Duodenal mucosa (tissue), 2 donors: ENCODE measurements around the gene MYO5B.

Experiments used
- H3K27ac ChIP-seq: one replicate; pipeline ENCODE4 v1.7.0; 2013; ENCODE audit warnings: low read depth, low read length
- H3K27me3 ChIP-seq, 2 donors: one replicate each; pipeline ENCODE4 v1.7.0; 2013; ENCODE audit warnings: low read length in 2 of 2, control low read depth in 1 of 2; ENCODE audit not compliant: insufficient read depth in 2 of 2, control insufficient read depth in 1 of 2
- H3K36me3 ChIP-seq, 2 donors: one replicate each; pipeline ENCODE4 v1.7.0; 2013; ENCODE audit warnings: low read length in 2 of 2, control low read depth in 1 of 2; ENCODE audit not compliant: insufficient read depth in 2 of 2, control insufficient read depth in 1 of 2
- H3K4me1 ChIP-seq, 2 donors: one replicate each; pipeline ENCODE4 v1.7.0; 2013; ENCODE audit warnings: low read length in 2 of 2, control low read depth in 1 of 2; ENCODE audit not compliant: insufficient read depth in 2 of 2, control insufficient read depth in 1 of 2
- H3K4me3 ChIP-seq, 2 donors: one replicate each; pipeline ENCODE4 v1.7.0; 2013; ENCODE audit warnings: low read length in 2 of 2, low read depth in 1 of 2
- H3K9ac ChIP-seq, 2 donors: one replicate each; pipeline ENCODE4 v1.7.0; 2013; ENCODE audit warnings: low read length in 2 of 2, low read depth in 1 of 2
- H3K9me3 ChIP-seq, 2 donors: one replicate each; pipeline ENCODE4 v1.7.0; 2013; ENCODE audit warnings: low read length in 2 of 2, control low read depth in 1 of 2; ENCODE audit not compliant: control insufficient read depth in 1 of 2

The MYO5B gene

GRCh38 chr18:49832221-49832647 lies 362.7 kb downstream of the MYO5B start:
- Histone ChIP-seq H3K9ac (no peak overlapping the region), H3K27ac (no peak overlapping the region), H3K36me3 (peaks cover under 1 to 15% of the 10 kb centered on the region in 2 donors), H3K4me1 (peaks cover 13 to 39% of the 10 kb centered on the region in 2 donors), H3K9me3 (no peaks in the 10 kb centered on the region), H3K27me3 (no peaks in the 10 kb centered on the region), H3K4me3 (no peak overlapping the region)

DNA sequence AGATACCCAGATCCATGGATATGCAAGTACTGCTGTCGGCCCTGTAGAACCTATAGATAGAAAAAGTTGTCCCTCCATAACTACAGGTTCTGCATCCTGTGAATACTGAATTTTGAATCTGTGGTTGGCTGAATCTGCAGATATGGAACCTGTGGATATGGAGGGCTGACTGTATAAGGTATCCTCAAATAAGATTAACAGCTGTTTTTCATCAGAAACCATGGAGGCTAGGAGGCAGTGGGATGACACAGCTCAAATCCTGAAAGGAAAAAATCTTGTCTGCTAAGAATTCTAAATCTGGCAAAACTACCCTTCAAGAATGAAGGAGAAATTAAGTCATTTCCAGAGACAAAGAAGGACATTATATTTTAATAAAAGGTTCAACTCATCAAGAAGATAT lies 367.0 kb downstream of the MYO5B start:
- Histone ChIP-seq H3K4me1 (peaks cover 9 to 14% of the 10 kb centered on the region in 2 donors), H3K9me3 (no peaks in the 10 kb centered on the region), H3K4me3 (no peak overlapping the region), H3K36me3 (peaks cover 5 to 13% of the 10 kb centered on the region in 2 donors), H3K27me3 (no peaks in the 10 kb centered on the region), H3K9ac (no peak overlapping the region), H3K27ac (no peak overlapping the region)

GRCh38 chr18:49819823-49820671 lies 374.9 kb downstream of the MYO5B start:
- no peaks in the 10 kb centered on the region for H3K36me3 ChIP-seq
- no peaks in the 10 kb centered on the region for H3K27me3 ChIP-seq
- no peak overlapping the region for H3K27ac ChIP-seq
- H3K4me1 ChIP-seq, result peaks cover 6 to 13% of the 10 kb centered on the region in 2 donors
- peak overlapping the region in 1 of 2 donors; percentile 43 for H3K4me3 ChIP-seq
- H3K9ac ChIP-seq, result no peak overlapping the region
- no peaks in the 10 kb centered on the region for H3K9me3 ChIP-seq

GRCh38 chr18:49819071-49819662 lies 375.8 kb downstream of the MYO5B start:
- H3K9ac ChIP-seq, result no peak overlapping the region
- no peaks in the 10 kb centered on the region for H3K9me3 ChIP-seq
- H3K4me1 ChIP-seq, result peaks cover 9 to 20% of the 10 kb centered on the region in 2 donors
- H3K27me3 ChIP-seq, result no peaks in the 10 kb centered on the region
- no peak overlapping the region for H3K4me3 ChIP-seq
- no peak overlapping the region for H3K27ac ChIP-seq
- no peaks in the 10 kb centered on the region for H3K36me3 ChIP-seq

GRCh38 chr18:49817947-49818346 lies 377.0 kb downstream of the MYO5B start:
- no peaks in the 10 kb centered on the region for H3K27me3 ChIP-seq
- no peak overlapping the region for H3K9ac ChIP-seq
- H3K4me1 ChIP-seq, result peaks cover 9 to 22% of the 10 kb centered on the region in 2 donors
- H3K36me3 ChIP-seq, result no peaks in the 10 kb centered on the region
- no peaks in the 10 kb centered on the region for H3K9me3 ChIP-seq
- no peak overlapping the region for H3K27ac ChIP-seq
- H3K4me3 ChIP-seq, result no peak overlapping the region

DNA sequence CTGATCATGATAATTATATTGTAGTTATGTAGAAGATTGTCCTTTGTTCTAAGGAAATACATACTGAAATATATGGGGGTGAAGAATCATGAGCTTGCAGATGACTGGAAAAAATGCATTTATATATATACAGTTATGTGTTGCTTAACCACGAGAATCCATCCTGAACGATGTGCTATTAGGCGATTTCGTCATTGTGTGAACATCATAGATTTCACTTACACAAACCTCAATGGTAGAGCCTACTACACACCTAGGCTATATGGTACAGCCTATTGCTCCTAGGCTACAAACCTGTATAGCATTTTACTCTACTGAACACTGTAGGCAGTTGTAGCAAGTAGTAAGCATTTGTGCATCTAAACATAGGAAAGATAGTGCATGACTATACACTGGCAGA lies 379.0 kb downstream of the MYO5B start:
- Histone ChIP-seq H3K4me3 (no peak overlapping the region), H3K27me3 (no peaks in the 10 kb centered on the region), H3K36me3 (no peaks in the 10 kb centered on the region), H3K9ac (no peak overlapping the region), H3K9me3 (no peaks in the 10 kb centered on the region), H3K27ac (no peak overlapping the region), H3K4me1 (peaks cover 25 to 36% of the 10 kb centered on the region in 2 donors)

DNA sequence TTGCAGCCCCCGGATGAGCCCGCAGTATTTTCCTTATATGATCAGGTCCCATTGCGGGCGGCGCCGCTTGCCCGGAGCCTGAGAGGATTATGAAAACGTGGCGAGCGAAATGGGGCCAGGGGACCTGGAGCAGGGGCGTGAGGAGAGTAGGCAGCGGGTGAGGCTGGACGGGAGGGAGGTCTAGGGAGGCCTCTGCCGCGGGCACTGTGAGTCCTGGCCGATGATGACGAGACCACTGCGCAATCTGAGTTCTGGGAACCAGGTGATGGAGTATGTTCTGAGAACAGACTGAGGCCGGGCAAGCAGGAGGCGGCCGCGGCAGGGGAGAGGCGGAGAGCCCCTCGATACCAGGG lies 380.8 kb downstream of the MYO5B start:
- Histone ChIP-seq H3K36me3 (no peaks in the 10 kb centered on the region), H3K4me3 (peak overlapping the region; percentile 78 to 94), H3K9me3 (no peaks in the 10 kb centered on the region), H3K4me1 (peaks cover 26% of the 10 kb centered on the region in 2 donors), H3K27me3 (no peaks in the 10 kb centered on the region), H3K9ac (peak overlapping the region; percentile 89 to 99), H3K27ac (peak overlapping the region; percentile 99)

DNA sequence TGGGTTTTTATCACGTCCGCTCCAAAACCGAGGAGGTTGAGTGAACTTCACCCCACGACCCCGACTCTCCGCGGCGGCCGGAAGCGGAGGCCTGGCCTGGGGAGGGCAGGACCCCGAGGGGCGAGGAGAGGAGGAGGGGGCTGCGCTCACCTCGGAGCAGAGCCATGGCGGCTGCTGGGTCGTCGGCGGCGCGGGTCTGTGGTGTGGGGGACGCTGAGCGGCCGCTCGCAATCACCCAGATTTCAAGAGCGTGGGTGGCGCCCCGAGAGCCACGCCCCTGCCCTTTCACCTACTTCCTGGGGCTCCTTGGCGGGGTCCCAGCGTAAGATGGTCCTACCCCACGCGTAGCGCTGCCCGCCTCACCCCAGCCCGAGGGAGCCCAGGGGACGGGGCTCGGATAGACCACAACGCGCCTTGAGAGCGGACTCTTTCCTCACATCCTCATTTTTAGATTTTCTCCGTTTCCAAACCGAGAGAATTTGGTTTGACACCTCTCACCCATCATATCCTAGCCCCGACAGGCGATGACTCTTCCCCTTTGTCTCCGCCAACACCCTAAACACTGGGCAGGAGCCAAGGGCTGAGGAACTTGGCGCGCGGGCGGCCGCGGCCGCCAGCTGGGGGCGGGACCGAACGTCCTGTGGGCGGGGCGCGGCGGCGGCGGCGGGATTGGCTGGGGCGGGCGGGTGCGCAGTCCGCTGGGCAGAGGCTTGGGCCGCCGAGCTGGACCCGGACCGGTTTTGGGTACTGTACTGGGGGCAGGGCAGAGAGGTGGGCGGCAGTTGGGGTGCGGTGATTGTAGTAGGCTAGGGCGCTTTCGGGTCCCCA lies 381.4 kb downstream of the MYO5B start, which contains the start of gene ACAA2:
ACAA2 (minus strand) TSS at position 215 of the 828 bp plus-strand sequence; CDS start at position 166, 49 bp downstream.
- H3K4me1 ChIP-seq, result peaks cover 24 to 26% of the 10 kb centered on the region in 2 donors
- H3K27ac ChIP-seq, result peak within 1 kb of the TSS; percentile 99
- no peaks in the 10 kb centered on the region for H3K9me3 ChIP-seq
- H3K4me3 ChIP-seq, result peak within 1 kb of the TSS; percentile 78 to 94
- H3K9ac ChIP-seq, result peak within 1 kb of the TSS; percentile 89 to 99
- H3K36me3 ChIP-seq, result no peaks in the 10 kb centered on the region
- no peaks in the 10 kb centered on the region for H3K27me3 ChIP-seq

DNA sequence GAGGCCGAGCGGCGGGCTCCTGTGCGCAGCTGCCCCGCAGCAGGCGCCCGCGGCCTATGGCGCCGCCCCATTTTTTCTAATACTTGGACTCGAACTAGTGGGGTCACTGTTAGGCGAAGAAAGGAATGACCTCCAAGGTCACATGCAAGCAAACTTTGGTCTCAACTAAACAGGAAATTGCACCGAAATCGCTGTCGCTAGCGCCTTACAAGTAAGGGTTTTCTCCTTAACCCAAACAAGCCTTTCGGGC lies 382.0 kb downstream of the MYO5B start:
- no peaks in the 10 kb centered on the region for H3K27me3 ChIP-seq
- no peaks in the 10 kb centered on the region for H3K36me3 ChIP-seq
- H3K9ac ChIP-seq, result peak overlapping the region; percentile 89 to 97
- peaks cover 21 to 24% of the 10 kb centered on the region in 2 donors for H3K4me1 ChIP-seq
- peak overlapping the region; percentile 99 for H3K27ac ChIP-seq
- peak overlapping the region; percentile 78 to 94 for H3K4me3 ChIP-seq
- no peaks in the 10 kb centered on the region for H3K9me3 ChIP-seq
